Endothelial cell of umbilical vein (primary cell): ENCODE measurements around the gene SPATS2L.

ENCODE experiments used
- CTCF ChIP-seq, 2 donors: IDR thresholded peaks; 1 replicate in 1 of 2; 2 replicates in 1 of 2; pipeline ENCODE4 v1.5.1; 2011; ENCODE audit warnings: low read length in 2 of 2, mild to moderate bottlenecking in 2 of 2, moderate library complexity in 2 of 2, control low read depth in 1 of 2, inconsistent platforms in 1 of 2, low read depth in 1 of 2; ENCODE audit not compliant: insufficient read depth in 1 of 2; ENCODE audit errors: extremely low read depth in 1 of 2
- EZH2 ChIP-seq: IDR thresholded peaks from 2 replicates; pipeline ENCODE4 v1.6.1; 2012; ENCODE audit warnings: borderline replicate concordance, low read depth, mild to moderate bottlenecking, moderate library complexity, low read length, inconsistent platforms; ENCODE audit not compliant: severe bottlenecking
- MYC ChIP-seq: IDR thresholded peaks from one replicate; pipeline ENCODE4 v1.6.1; 2011; ENCODE audit warnings: mild to moderate bottlenecking, low read depth, low read length
- POLR2A ChIP-seq: IDR thresholded peaks from 2 replicates; pipeline ENCODE4 v1.6.1; 2012; ENCODE audit warnings: low read depth, mild to moderate bottlenecking, control low read depth, low read length
- POLR2AphosphoS5 ChIP-seq: IDR thresholded peaks from 2 replicates; pipeline ENCODE4 v1.6.1; 2012; ENCODE audit warnings: low read depth, mild to moderate bottlenecking, control low read depth, low read length, moderate library complexity; ENCODE audit not compliant: insufficient read depth
- TF ChIP-seq, protein P1 (sequence below): IDR thresholded peaks from 2 replicates; pipeline ENCODE4 v1.6.1; 2011; ENCODE audit not compliant: insufficient read depth, insufficient read length

DNA sequence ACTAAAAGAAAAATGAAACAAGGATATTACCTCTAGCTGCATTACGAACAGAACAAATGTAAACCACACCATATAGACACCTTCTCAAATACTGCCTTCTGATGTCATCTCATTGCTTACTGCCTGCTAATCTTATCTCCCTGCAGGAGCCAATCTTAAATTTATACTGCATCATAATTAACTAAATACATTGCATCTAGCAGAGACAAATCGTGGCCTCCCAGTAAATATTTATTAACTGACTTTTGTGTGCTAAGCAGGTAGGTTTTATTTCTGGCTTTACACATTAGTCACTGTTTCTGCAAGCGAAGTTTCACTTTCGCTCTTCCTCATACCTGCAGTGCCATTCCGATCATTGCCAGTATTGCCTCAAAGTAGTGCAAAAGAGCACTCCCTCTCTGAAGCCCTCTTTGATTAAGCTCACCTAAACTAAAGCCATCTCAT lies 67.5 kb downstream of the SPATS2L start:
- TF ChIP-seq, protein P1, sequence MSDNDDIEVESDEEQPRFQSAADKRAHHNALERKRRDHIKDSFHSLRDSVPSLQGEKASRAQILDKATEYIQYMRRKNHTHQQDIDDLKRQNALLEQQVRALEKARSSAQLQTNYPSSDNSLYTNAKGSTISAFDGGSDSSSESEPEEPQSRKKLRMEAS, result no peak
- TF ChIP-seq EZH2 (no peak), MYC (no peak), POLR2AphosphoS5 (no peak), CTCF (IDR thresholded peaks at IDR 0.05; ENCODE audit: extremely low read depth in 1 of 2, insufficient read depth in 1 of 2, low read depth in 1 of 2, low read length in 2 of 2) (no peak), POLR2A (no peak)
